ENCODE results near the gene GDI2. TPM values are rescaled to one million over a fixed set of nuclear protein-coding genes. Genes with fewer than 3 reads are reported as not detected.

GDI2 gene
- total RNA-seq, 1 donor from 2014 or later: 289 TPM

- peaks cover 86% of the 10 kb centered on the region for H3K36me3 Mint-ChIP-seq (ENCODE audit: low read depth)
- intact Hi-C loops (cut with micrococcal nuclease): no loop called here
- no peaks in the 10 kb centered on the region for H3K9me3 Mint-ChIP-seq
- H3K4me3 Mint-ChIP-seq: no peak overlapping the region
- no peak for ATAC-seq (ENCODE audit: low read depth)
- no peak for DNase-seq
- no peak for TF ChIP-seq CTCF (IDR thresholded peaks at IDR 0.05)
- ChIA-PET POLR2A (interaction anchor here (1.1 to 1.3 kb wide), 2 partner anchors 30 to 115 kb away, joined by 3 to 5 read pairs; partner anchors contain the start of genes ANKRD16 and FBH1), CTCF (no interaction called here)
- peak overlapping the region; percentile 85 for H3K27ac Mint-ChIP-seq
- H3K27me3 Mint-ChIP-seq: no peaks in the 10 kb centered on the region
- H3K4me1 Mint-ChIP-seq: peaks cover 45% of the 10 kb centered on the region
Observed at GRCh38 chr10:5774987-5775620, 38.1 kb downstream of the GDI2 start.

GRCh38 chr10:5766189-5766588 is 47.0 kb downstream of the GDI2 start:
- peaks cover 79% of the 10 kb centered on the region for H3K36me3 Mint-ChIP-seq (ENCODE audit: low read depth)
- ChIA-PET POLR2A (no interaction called here), CTCF (no interaction called here)
- TF ChIP-seq CTCF (IDR thresholded peaks at IDR 0.05): no peak
- H3K27ac Mint-ChIP-seq: peak overlapping the region; percentile 2
- H3K27me3 Mint-ChIP-seq: no peaks in the 10 kb centered on the region
- intact Hi-C loops (cut with micrococcal nuclease): loop anchor here (5.0 kb wide), 1 partner anchor 36 kb away; no protein-coding TSS in a partner anchor
- DNase-seq (no peak), ATAC-seq (ENCODE audit: low read depth) (no peak)
- H3K4me3 Mint-ChIP-seq: no peak overlapping the region
- H3K4me1 Mint-ChIP-seq: no peaks in the 10 kb centered on the region
- H3K9me3 Mint-ChIP-seq: no peaks in the 10 kb centered on the region

- H3K4me1 Mint-ChIP-seq: no peaks in the 10 kb centered on the region
- H3K9me3 Mint-ChIP-seq: no peaks in the 10 kb centered on the region
- TF ChIP-seq CTCF (IDR thresholded peaks at IDR 0.05): no peak
- no peak overlapping the region for H3K4me3 Mint-ChIP-seq
- H3K36me3 Mint-ChIP-seq (ENCODE audit: low read depth): peaks cover 83% of the 10 kb centered on the region
- H3K27me3 Mint-ChIP-seq: no peaks in the 10 kb centered on the region
- no peak for DNase-seq
- no peak overlapping the region for H3K27ac Mint-ChIP-seq
- no peak for ATAC-seq (ENCODE audit: low read depth)
- intact Hi-C loops (cut with micrococcal nuclease): loop anchor here (5.0 kb wide), 1 partner anchor 37 kb away; no protein-coding TSS in a partner anchor
- CTCF ChIA-PET: no interaction called here
- POLR2A ChIA-PET: no interaction called here
Observed at GRCh38 chr10:5765617-5766016, 47.6 kb downstream of the GDI2 start.

- POLR2A ChIA-PET: no interaction called here
- CTCF ChIA-PET: no interaction called here
Observed at GRCh38 chr10:5764422-5765297, 48.6 kb downstream of the GDI2 start.

More at GRCh38 chr10:5764422-5765297, 48.6 kb downstream of the GDI2 start:
- no peaks in the 10 kb centered on the region for H3K27me3 Mint-ChIP-seq
- H3K36me3 Mint-ChIP-seq (ENCODE audit: low read depth): peaks cover 85% of the 10 kb centered on the region
- H3K27ac Mint-ChIP-seq: peak overlapping the region; percentile 24
- DNase-seq (no peak), ATAC-seq (ENCODE audit: low read depth) (no peak)
- H3K4me3 Mint-ChIP-seq: no peak overlapping the region
- TF ChIP-seq CTCF (IDR thresholded peaks at IDR 0.05): no peak
- no peaks in the 10 kb centered on the region for H3K9me3 Mint-ChIP-seq
- intact Hi-C loops (cut with micrococcal nuclease): loop anchor here (5.0 kb wide), 1 partner anchor 38 kb away; no protein-coding TSS in a partner anchor
- H3K4me1 Mint-ChIP-seq: no peaks in the 10 kb centered on the region
